Gastroesophageal sphincter (tissue), 4 donors: Measurements from ENCODE around the gene NGDN. TPM values are rescaled to one million over a fixed set of nuclear protein-coding genes. Genes with fewer than 3 reads are reported as not detected.
A peak's percentile ranks its signal among the peaks of the same experiment; 100 is the strongest.

Experiments
- ATAC-seq: fragments of 150-250 bp; one replicate; pipeline ENCODE4 v1.9.1; 2016; ENCODE audit warnings: mild to moderate bottlenecking, moderate library complexity
- H3K27ac ChIP-seq, 4 donors: fragments of 200-600 bp; sonication (generic) in 3 of 4; 1 replicate in 3 of 4; 2 replicates in 1 of 4; pipeline ENCODE4 v1.5.1; 2016 to 2019
- H3K27me3 ChIP-seq: fragments of 200-600 bp; sonication (generic); one replicate; pipeline ENCODE4 v1.5.1; 2019
- H3K36me3 ChIP-seq, 2 donors: fragments of 200-600 bp; sonication (generic); one replicate each; pipeline ENCODE4 v1.5.1; 2019; ENCODE audit warnings: control low read depth in 1 of 2
- H3K4me1 ChIP-seq, 3 donors: fragments of 200-600 bp; sonication (generic); 1 replicate in 2 of 3; 2 replicates in 1 of 3; pipeline ENCODE4 v1.5.1; 2016 to 2019; ENCODE audit warnings: control low read depth in 2 of 3
- H3K4me3 ChIP-seq, 2 donors: fragments of 200-600 bp; sonication (generic); one replicate each; pipeline ENCODE4 v1.5.1; 2019; ENCODE audit warnings: mild to moderate bottlenecking in 1 of 2, moderate library complexity in 1 of 2
- H3K9me3 ChIP-seq, 3 donors: fragments of 200-600 bp; sonication (generic); one replicate each; pipeline ENCODE4 v1.5.1; 2017 to 2019; ENCODE audit warnings: control low read depth in 2 of 3
- CTCF ChIP-seq, 4 experiments: fragments of 200-600 bp in 2 of 4; fragments of 450-650 bp in 2 of 4; sonication (generic) in 1 of 4; IDR thresholded peaks; one replicate each; pipeline ENCODE4 v1.5.1; 2017 to 2019; ENCODE audit warnings: antibody characterized with exemption in 4 of 4, mild to moderate bottlenecking in 2 of 4, moderate library complexity in 2 of 4
- EP300 ChIP-seq: sonication (generic); formaldehyde crosslinking; IDR thresholded peaks from one replicate; pipeline ENCODE4 v1.6.1; 2017; ENCODE audit warnings: antibody characterized with exemption, mild to moderate bottlenecking
- POLR2A ChIP-seq, 2 donors: fragments of 450-650 bp; IDR thresholded peaks; one replicate each; pipeline ENCODE4 v1.6.1; 2017; ENCODE audit warnings: antibody characterized with exemption in 2 of 2, mild to moderate bottlenecking in 2 of 2, moderate library complexity in 1 of 2
- POLR2AphosphoS5 ChIP-seq: sonication (generic); formaldehyde crosslinking; IDR thresholded peaks from one replicate; pipeline ENCODE4 v1.6.1; 2017; ENCODE audit warnings: antibody characterized with exemption
- WGBS, 2 donors: methylation state at CpG; one replicate each; pipeline ENCODE4 v1.1.5; 2018; ENCODE audit warnings: low coverage in 1 of 2; 5-methylcytosine and 5-hydroxymethylcytosine counted together
- total RNA-seq, 4 donors: library from RNA; depleted of rRNA; stranded (reverse); fragments of >200 nt; gene quantifications; one replicate each; pipeline ENCODE4 v1.1.0, GENCODE V29; 2016

NGDN gene
- total RNA-seq, 4 donors from 2014 or later = 22.0 to 47.1 (median 38.1) TPM

- 74 to 87% methylated on average over 11 to 13 of the region's 15 CpGs for WGBS, 2 donors
- no peaks in the 10 kb centered on the region for H3K9me3 ChIP-seq
- H3K4me1 ChIP-seq = peaks cover 3 to 19% (median 3%) of the 10 kb centered on the region in 3 donors
- peaks cover 3 to 30% of the 10 kb centered on the region in 2 donors for H3K36me3 ChIP-seq
- H3K27ac ChIP-seq = peak overlapping the region; percentile 62 to 92 (median 88)
- no peaks in the 10 kb centered on the region for H3K27me3 ChIP-seq
- H3K4me3 ChIP-seq = peak overlapping the region; percentile 38 to 80
- ATAC-seq = peak; percentile 8
- no peak for TF ChIP-seq POLR2AphosphoS5
- no peak for TF ChIP-seq EP300
- TF ChIP-seq CTCF (IDR thresholded peaks at IDR 0.05) = no peak
- TF ChIP-seq POLR2A (IDR thresholded peaks at IDR 0.05) = no peak
Measured at GRCh38 chr14:23468704-23469126, 788 bp upstream of the NGDN start.

GRCh38 chr14:23469906-23470403 is 452 bp downstream of the NGDN start:
- peaks cover 3 to 19% (median 3%) of the 10 kb centered on the region in 3 donors for H3K4me1 ChIP-seq
- WGBS, 2 donors = 0 to 11% methylated on average over 4 to 11 of the region's 11 CpGs
- H3K4me3 ChIP-seq = peak overlapping the region; percentile 80 to 98
- no peaks in the 10 kb centered on the region for H3K27me3 ChIP-seq
- H3K27ac ChIP-seq = peak overlapping the region; percentile 83 to 88 (median 87)
- no peaks in the 10 kb centered on the region for H3K9me3 ChIP-seq
- ATAC-seq = no peak
- H3K36me3 ChIP-seq = peaks cover 3 to 42% of the 10 kb centered on the region in 2 donors
- TF ChIP-seq EP300 (no peak), POLR2A (IDR thresholded peaks at IDR 0.05) (no peak), POLR2AphosphoS5 (no peak), CTCF (IDR thresholded peaks at IDR 0.05) (no peak)

GRCh38 chr14:23470947-23471346 is 1.4 kb downstream of the NGDN start:
- Histone ChIP-seq H3K4me1 (peaks cover 3 to 19% (median 3%) of the 10 kb centered on the region in 3 donors), H3K27ac (no peak overlapping the region), H3K36me3 (peaks cover 12 to 52% of the 10 kb centered on the region in 2 donors), H3K4me3 (no peak overlapping the region), H3K27me3 (no peaks in the 10 kb centered on the region), H3K9me3 (no peaks in the 10 kb centered on the region)
- ATAC-seq = no peak
- TF ChIP-seq CTCF (IDR thresholded peaks at IDR 0.05) = no peak
- no peak for TF ChIP-seq EP300
- no peak for TF ChIP-seq POLR2A (IDR thresholded peaks at IDR 0.05)
- no peak for TF ChIP-seq POLR2AphosphoS5
- 92% methylated on average over 1 of the region's 1 CpG; no CpG with 5 or more reads in 1 of the 2 donors for WGBS, 2 donors

- H3K9me3 ChIP-seq = no peaks in the 10 kb centered on the region
- no peaks in the 10 kb centered on the region for H3K27me3 ChIP-seq
- no peak overlapping the region for H3K4me3 ChIP-seq
- H3K27ac ChIP-seq = no peak overlapping the region
- H3K4me1 ChIP-seq = no peaks in the 10 kb centered on the region
- peaks cover 18 to 80% of the 10 kb centered on the region in 2 donors for H3K36me3 ChIP-seq
- ATAC-seq = no peak
- no peak for TF ChIP-seq POLR2AphosphoS5
- peak; percentile 56 to 81 (median 72) for TF ChIP-seq CTCF (IDR thresholded peaks at IDR 0.05)
- 15 to 22% methylated on average over 4 to 5 of the region's 5 CpGs for WGBS, 2 donors
Measured at GRCh38 chr14:23478109-23478759, 8.7 kb downstream of the NGDN start.
